WI38 (cell line): ENCODE measurements around the gene TWIST2.

Source experiments
- H3K4me3 ChIP-seq: 2 replicates; pipeline ENCODE4 v1.5.1; 2011; ENCODE audit warnings: low read depth, mild to moderate bottlenecking, control low read depth, low read length
- CTCF ChIP-seq: IDR thresholded peaks from 2 replicates; pipeline ENCODE4 v1.5.1; 2012; ENCODE audit warnings: low read depth, mild to moderate bottlenecking, control low read depth, low read length

The TWIST2 gene

GRCh38 chr2:238908960-238909951 is 61.4 kb downstream of the TWIST2 start:
- no peak overlapping the region for H3K4me3 ChIP-seq
- no peak for TF ChIP-seq CTCF

GRCh38 chr2:238910751-238911351 is 63.0 kb downstream of the TWIST2 start:
- no peak for TF ChIP-seq CTCF
- H3K4me3 ChIP-seq: no peak overlapping the region

- no peak for TF ChIP-seq CTCF
- H3K4me3 ChIP-seq: no peak overlapping the region
Observed at GRCh38 chr2:238911376-238912227, 63.7 kb downstream of the TWIST2 start.

- TF ChIP-seq CTCF: no peak
- no peak overlapping the region for H3K4me3 ChIP-seq
Observed at GRCh38 chr2:238912228-238912915, 64.5 kb downstream of the TWIST2 start.

GRCh38 chr2:238912916-238913875 is 65.3 kb downstream of the TWIST2 start:
- TF ChIP-seq CTCF: no peak
- H3K4me3 ChIP-seq: no peak overlapping the region

- H3K4me3 ChIP-seq: no peak overlapping the region
- TF ChIP-seq CTCF: no peak
Observed at GRCh38 chr2:238913931-238914647, 66.2 kb downstream of the TWIST2 start.
